Measurements from ENCODE around the gene DUSP2. TPM values are rescaled to one million over a fixed set of nuclear protein-coding genes. Genes with fewer than 3 reads are reported as not detected.

DUSP2 gene
- total and polyA plus RNA-seq, 5 experiments from 2014 or later, result 24.3 to 459 (median 36.5) TPM

GRCh38 chr2:96109361-96109680 lies 35.9 kb downstream of the DUSP2 start:
- DNase-seq, result no peak
- ATAC-seq, result no peak
- no peak overlapping the region for H3K4me3 Mint-ChIP-seq
- H3K27ac Mint-ChIP-seq, result peak overlapping the region in 1 of 10 donors; percentile 50
- peaks cover 0 to 5% (median 4%) of the 10 kb centered on the region in 4 donors for H3K4me1 Mint-ChIP-seq
- peaks cover 0 to 9% (median 8%) of the 10 kb centered on the region in 3 donors for H3K36me3 Mint-ChIP-seq
- POLR2A ChIA-PET, result no interaction called here
- peaks cover 0 to 3% (median 0%) of the 10 kb centered on the region in 5 donors for H3K27me3 Mint-ChIP-seq
- H3K9me3 Mint-ChIP-seq, result peaks cover 0 to 17% (median 10%) of the 10 kb centered on the region in 9 donors

- Mint-ChIP-seq H3K4me1 (peaks cover 0 to 5% (median 4%) of the 10 kb centered on the region in 4 donors), H3K36me3 (peaks cover 0 to 9% (median 8%) of the 10 kb centered on the region in 3 donors), H3K27ac (no peak overlapping the region), H3K9me3 (peaks cover 0 to 17% (median 10%) of the 10 kb centered on the region in 9 donors), H3K4me3 (no peak overlapping the region), H3K27me3 (peaks cover 0 to 3% (median 0%) of the 10 kb centered on the region in 5 donors)
- DNase-seq, result peak in 1 of 10 donors; percentile 43
- ATAC-seq, result no peak
- POLR2A ChIA-PET, result no interaction called here
Observed at GRCh38 chr2:96108541-96109360, 36.5 kb downstream of the DUSP2 start.

- DNase-seq, result no peak
- ATAC-seq, result no peak
- POLR2A ChIA-PET, result no interaction called here
- peaks cover 0 to 5% (median 4%) of the 10 kb centered on the region in 4 donors for H3K4me1 Mint-ChIP-seq
- H3K36me3 Mint-ChIP-seq, result peaks cover 0 to 9% (median 8%) of the 10 kb centered on the region in 3 donors
- peak overlapping the region in 1 of 10 donors; percentile 11 for H3K27ac Mint-ChIP-seq
- H3K4me3 Mint-ChIP-seq, result no peak overlapping the region
- peaks cover 0 to 17% (median 10%) of the 10 kb centered on the region in 9 donors for H3K9me3 Mint-ChIP-seq
- peaks cover 0 to 3% (median 0%) of the 10 kb centered on the region in 5 donors for H3K27me3 Mint-ChIP-seq
Observed at GRCh38 chr2:96108151-96108540, 37.1 kb downstream of the DUSP2 start.

- ATAC-seq (no peak), DNase-seq (peak in 1 of 10 donors; percentile 38)
- H3K27ac Mint-ChIP-seq, result peak overlapping the region in 1 of 10 donors; percentile 81
- H3K9me3 Mint-ChIP-seq, result peaks cover 0 to 19% (median 10%) of the 10 kb centered on the region in 9 donors
- POLR2A ChIA-PET, result no interaction called here
- H3K4me3 Mint-ChIP-seq, result peak overlapping the region in 1 of 10 donors; percentile 30
- H3K4me1 Mint-ChIP-seq, result peaks cover 0 to 5% (median 4%) of the 10 kb centered on the region in 4 donors
- H3K27me3 Mint-ChIP-seq, result peaks cover 0 to 3% (median 0%) of the 10 kb centered on the region in 5 donors
- peaks cover 0 to 9% (median 8%) of the 10 kb centered on the region in 3 donors for H3K36me3 Mint-ChIP-seq
Observed at GRCh38 chr2:96107708-96108065, 37.6 kb downstream of the DUSP2 start.

GRCh38 chr2:96106991-96107707 lies 38.1 kb downstream of the DUSP2 start:
- H3K4me3 Mint-ChIP-seq, result no peak overlapping the region
- ATAC-seq (no peak), DNase-seq (peak in 1 of 10 donors; percentile 35)
- peaks cover 0 to 3% (median 0%) of the 10 kb centered on the region in 5 donors for H3K27me3 Mint-ChIP-seq
- H3K27ac Mint-ChIP-seq, result peak overlapping the region in 2 of 10 donors; percentile 44 to 81
- H3K36me3 Mint-ChIP-seq, result peaks cover 0 to 9% (median 8%) of the 10 kb centered on the region in 3 donors
- peaks cover 0 to 21% (median 10%) of the 10 kb centered on the region in 9 donors for H3K9me3 Mint-ChIP-seq
- peaks cover 0 to 5% (median 4%) of the 10 kb centered on the region in 4 donors for H3K4me1 Mint-ChIP-seq
- POLR2A ChIA-PET, result no interaction called here

- no peak for ATAC-seq
- H3K27ac Mint-ChIP-seq, result no peak overlapping the region
- peaks cover 0 to 5% (median 4%) of the 10 kb centered on the region in 4 donors for H3K4me1 Mint-ChIP-seq
- H3K9me3 Mint-ChIP-seq, result peaks cover 0 to 21% (median 10%) of the 10 kb centered on the region in 9 donors
- peaks cover 0 to 3% (median 0%) of the 10 kb centered on the region in 5 donors for H3K27me3 Mint-ChIP-seq
- POLR2A ChIA-PET, result no interaction called here
- no peak overlapping the region for H3K4me3 Mint-ChIP-seq
- H3K36me3 Mint-ChIP-seq, result peaks cover 0 to 9% (median 8%) of the 10 kb centered on the region in 3 donors
- DNase-seq, result peak in 1 of 10 donors; percentile 43
Observed at GRCh38 chr2:96105994-96106715, 39.1 kb downstream of the DUSP2 start.

GRCh38 chr2:96105152-96105915 lies 39.9 kb downstream of the DUSP2 start:
- ATAC-seq, result no peak
- peaks cover 0 to 21% (median 10%) of the 10 kb centered on the region in 9 donors for H3K9me3 Mint-ChIP-seq
- no peak overlapping the region for H3K4me3 Mint-ChIP-seq
- POLR2A ChIA-PET, result no interaction called here
- peak in 1 of 10 donors; percentile 34 for DNase-seq
- H3K4me1 Mint-ChIP-seq, result peaks cover 0 to 5% (median 4%) of the 10 kb centered on the region in 4 donors
- peaks cover 0 to 9% (median 8%) of the 10 kb centered on the region in 3 donors for H3K36me3 Mint-ChIP-seq
- H3K27me3 Mint-ChIP-seq, result peaks cover 0 to 3% (median 0%) of the 10 kb centered on the region in 5 donors
- H3K27ac Mint-ChIP-seq, result peak overlapping the region in 1 of 10 donors; percentile 27

- POLR2A ChIA-PET, result no interaction called here
- ATAC-seq (no peak), DNase-seq (no peak)
- Mint-ChIP-seq H3K9me3 (peaks cover 0 to 21% (median 10%) of the 10 kb centered on the region in 9 donors), H3K36me3 (peaks cover 0 to 9% (median 8%) of the 10 kb centered on the region in 3 donors), H3K27me3 (peaks cover 0 to 3% (median 0%) of the 10 kb centered on the region in 5 donors), H3K4me3 (no peak overlapping the region), H3K27ac (no peak overlapping the region), H3K4me1 (peaks cover 0 to 5% (median 4%) of the 10 kb centered on the region in 4 donors)
Observed at GRCh38 chr2:96104487-96104861, 40.8 kb downstream of the DUSP2 start.

GRCh38 chr2:96103761-96104486 lies 41.3 kb downstream of the DUSP2 start:
- DNase-seq (no peak), ATAC-seq (no peak)
- Mint-ChIP-seq H3K9me3 (peaks cover 0 to 21% (median 10%) of the 10 kb centered on the region in 9 donors), H3K36me3 (peaks cover 0 to 9% (median 8%) of the 10 kb centered on the region in 3 donors), H3K27me3 (peaks cover 0 to 3% (median 0%) of the 10 kb centered on the region in 5 donors), H3K27ac (peak overlapping the region in 1 of 10 donors; percentile 57), H3K4me3 (no peak overlapping the region), H3K4me1 (peaks cover 0 to 5% (median 4%) of the 10 kb centered on the region in 4 donors)
- POLR2A ChIA-PET, result no interaction called here

GRCh38 chr2:96103187-96103601 lies 42.0 kb downstream of the DUSP2 start:
- peaks cover 0 to 5% (median 4%) of the 10 kb centered on the region in 4 donors for H3K4me1 Mint-ChIP-seq
- H3K4me3 Mint-ChIP-seq, result no peak overlapping the region
- H3K27me3 Mint-ChIP-seq, result peaks cover 0 to 3% (median 0%) of the 10 kb centered on the region in 5 donors
- H3K9me3 Mint-ChIP-seq, result peaks cover 0 to 21% (median 10%) of the 10 kb centered on the region in 9 donors
- POLR2A ChIA-PET, result no interaction called here
- peak overlapping the region in 1 of 10 donors; percentile 57 for H3K27ac Mint-ChIP-seq
- ATAC-seq (no peak), DNase-seq (no peak)
- peaks cover 0 to 9% (median 8%) of the 10 kb centered on the region in 3 donors for H3K36me3 Mint-ChIP-seq

GRCh38 chr2:96102596-96103186 lies 42.5 kb downstream of the DUSP2 start:
- H3K27ac Mint-ChIP-seq, result no peak overlapping the region
- DNase-seq (peak in 2 of 10 donors; percentile 10 to 40), ATAC-seq (no peak)
- H3K36me3 Mint-ChIP-seq, result peaks cover 0 to 9% (median 8%) of the 10 kb centered on the region in 3 donors
- no peak overlapping the region for H3K4me3 Mint-ChIP-seq
- H3K4me1 Mint-ChIP-seq, result peaks cover 0 to 1% (median 1%) of the 10 kb centered on the region in 4 donors
- H3K9me3 Mint-ChIP-seq, result peaks cover 0 to 21% (median 10%) of the 10 kb centered on the region in 9 donors
- H3K27me3 Mint-ChIP-seq, result peaks cover 0 to 3% (median 0%) of the 10 kb centered on the region in 5 donors
- POLR2A ChIA-PET, result no interaction called here

Measured in naive thymus-derived CD8-positive, alpha-beta T cell (primary cell).